Osteoblast (primary cell): Measurements from ENCODE around the gene EID1. TPM values are rescaled to one million over a fixed set of nuclear protein-coding genes. Genes with fewer than 3 reads are reported as not detected.
A peak's percentile ranks its signal among the peaks of the same experiment; 100 is the strongest.

Experiments used
- DNase-seq: peaks from one replicate; pipeline ENCODE4 v3.0.0; 2011; ENCODE audit warnings: low spot score, mixed read lengths; ENCODE audit not compliant: insufficient read length; ENCODE audit errors: missing footprints
- H2AFZ ChIP-seq: 2 replicates; pipeline ENCODE4 v1.6.0; 2011; ENCODE audit warnings: mild to moderate bottlenecking, low read length
- H3K27ac ChIP-seq: 2 replicates; pipeline ENCODE4 v1.5.1; 2011; ENCODE audit warnings: mild to moderate bottlenecking, low read depth, low read length, moderate library complexity
- H3K27me3 ChIP-seq: 2 replicates; pipeline ENCODE4 v1.6.0; 2012; ENCODE audit warnings: mild to moderate bottlenecking, control low read depth, inconsistent platforms, low read length, moderate library complexity; ENCODE audit not compliant: insufficient read depth
- H3K36me3 ChIP-seq: 2 replicates; pipeline ENCODE4 v1.5.1; 2011; ENCODE audit warnings: mild to moderate bottlenecking, low read length, control low read depth, moderate library complexity; ENCODE audit not compliant: insufficient read depth
- H3K4me1 ChIP-seq: 2 replicates; pipeline ENCODE4 v1.5.1; 2011; ENCODE audit warnings: mild to moderate bottlenecking, low read length, control low read depth, moderate library complexity; ENCODE audit not compliant: insufficient read depth
- H3K4me2 ChIP-seq: 2 replicates; pipeline ENCODE4 v1.6.0; 2011; ENCODE audit warnings: mild to moderate bottlenecking, low read length; ENCODE audit not compliant: insufficient read depth
- H3K4me3 ChIP-seq: fragments of 200-600 bp; sonication (generic); 3 replicates; pipeline ENCODE4 v1.5.1; 2012; ENCODE audit warnings: mild to moderate bottlenecking, low read length, inconsistent platforms; ENCODE audit not compliant: insufficient read depth
- H3K79me2 ChIP-seq: 2 replicates; pipeline ENCODE4 v1.6.0; 2012; ENCODE audit warnings: mild to moderate bottlenecking, low read length, control low read depth, inconsistent platforms; ENCODE audit not compliant: insufficient read depth
- H3K9me3 ChIP-seq: 2 replicates; pipeline ENCODE4 v1.5.1; 2011; ENCODE audit warnings: low read depth, low read length, control low read depth
- H4K20me1 ChIP-seq: 2 replicates; pipeline ENCODE4 v1.6.0; 2012; ENCODE audit warnings: mild to moderate bottlenecking, low read length, control low read depth; ENCODE audit not compliant: insufficient read depth
- CTCF ChIP-seq: IDR thresholded peaks from 2 replicates; pipeline ENCODE4 v1.5.1; 2011; ENCODE audit warnings: mild to moderate bottlenecking, low read depth, low read length, moderate library complexity; ENCODE audit errors: extremely low read depth
- total RNA-seq: library from RNA; depleted of rRNA; stranded (reverse); fragments of >200 nt; gene quantifications from 2 replicates; pipeline ENCODE4 v1.2.3, GENCODE V29; 2012

Gene EID1
- total RNA-seq, 1 donor, result 206 TPM

GRCh38 chr15:48887144-48887543 lies 9.2 kb downstream of the EID1 start:
- H4K20me1 ChIP-seq, result no peaks in the 10 kb centered on the region
- H3K27ac ChIP-seq, result no peak overlapping the region
- no peak overlapping the region for H2AFZ ChIP-seq
- H3K36me3 ChIP-seq, result no peaks in the 10 kb centered on the region
- no peaks in the 10 kb centered on the region for H3K27me3 ChIP-seq
- no peaks in the 10 kb centered on the region for H3K9me3 ChIP-seq
- DNase-seq, result no peak
- H3K4me2 ChIP-seq, result no peak overlapping the region
- no peaks in the 10 kb centered on the region for H3K79me2 ChIP-seq
- peaks cover 15% of the 10 kb centered on the region for H3K4me1 ChIP-seq
- no peak for TF ChIP-seq CTCF
- no peak overlapping the region for H3K4me3 ChIP-seq

GRCh38 chr15:48888191-48888590 lies 10.3 kb downstream of the EID1 start:
- H3K36me3 ChIP-seq, result no peaks in the 10 kb centered on the region
- H4K20me1 ChIP-seq, result no peaks in the 10 kb centered on the region
- H3K27ac ChIP-seq, result no peak overlapping the region
- H3K9me3 ChIP-seq, result no peaks in the 10 kb centered on the region
- H3K4me2 ChIP-seq, result no peak overlapping the region
- no peak overlapping the region for H3K4me3 ChIP-seq
- peaks cover 15% of the 10 kb centered on the region for H3K4me1 ChIP-seq
- H3K27me3 ChIP-seq, result no peaks in the 10 kb centered on the region
- no peaks in the 10 kb centered on the region for H3K79me2 ChIP-seq
- DNase-seq, result no peak
- TF ChIP-seq CTCF, result no peak
- no peak overlapping the region for H2AFZ ChIP-seq

GRCh38 chr15:48888836-48889235 lies 10.9 kb downstream of the EID1 start:
- H3K27ac ChIP-seq, result peak overlapping the region; percentile 82
- H4K20me1 ChIP-seq, result no peaks in the 10 kb centered on the region
- H3K36me3 ChIP-seq, result no peaks in the 10 kb centered on the region
- no peak for DNase-seq
- no peaks in the 10 kb centered on the region for H3K9me3 ChIP-seq
- peaks cover 15% of the 10 kb centered on the region for H3K4me1 ChIP-seq
- no peaks in the 10 kb centered on the region for H3K27me3 ChIP-seq
- H3K79me2 ChIP-seq, result no peaks in the 10 kb centered on the region
- peak overlapping the region; percentile 63 for H2AFZ ChIP-seq
- H3K4me2 ChIP-seq, result peak overlapping the region; percentile 51
- TF ChIP-seq CTCF, result no peak
- H3K4me3 ChIP-seq, result no peak overlapping the region

DNA sequence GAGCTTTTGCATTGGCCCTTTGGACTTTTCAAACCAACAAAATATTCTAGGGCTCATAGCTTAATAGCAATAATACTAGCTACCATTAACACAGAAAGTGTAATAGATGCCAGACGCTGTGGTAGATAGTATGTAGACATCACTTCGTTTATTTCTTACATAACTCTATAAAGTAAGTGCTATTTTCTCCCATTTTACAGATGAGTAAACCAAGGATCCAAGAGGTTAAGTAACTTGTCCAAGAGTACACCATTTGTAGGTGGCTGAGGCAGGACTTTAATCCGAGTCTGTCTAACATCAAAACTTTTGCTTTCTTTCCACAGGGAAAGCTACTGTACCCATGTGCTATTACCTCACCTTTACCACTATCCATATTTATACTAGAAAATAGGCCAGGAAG lies 12.0 kb downstream of the EID1 start:
- Histone ChIP-seq H3K9me3 (no peaks in the 10 kb centered on the region), H3K27ac (no peak overlapping the region), H2AFZ (no peak overlapping the region), H3K4me1 (peaks cover 15% of the 10 kb centered on the region), H3K4me2 (no peak overlapping the region), H4K20me1 (no peaks in the 10 kb centered on the region), H3K27me3 (no peaks in the 10 kb centered on the region), H3K36me3 (no peaks in the 10 kb centered on the region), H3K4me3 (no peak overlapping the region), H3K79me2 (no peaks in the 10 kb centered on the region)
- DNase-seq, result no peak
- no peak for TF ChIP-seq CTCF
